GM12878 (cell line): ENCODE results near the gene SPATS2L. TPM values are rescaled to one million over a fixed set of nuclear protein-coding genes. Genes with fewer than 3 reads are reported as not detected.

Experiments
- ATAC-seq: fragments of 200-7000 bp; cut with Tn5 transposase; 3 replicates; pipeline ENCODE4 v1.9.1; 2020; ENCODE audit warnings: mild to moderate bottlenecking, moderate library complexity
- BruUV-seq: library from RNA; stranded (reverse); fragments of 400-500 nt; replicated peaks from 2 replicates; lab custom pipeline; 2021; lab: Mats Ljungman, UMichigan
- CTCF ChIA-PET: fragments of 300-600 bp; sonication (Branson Sonifier 250); formaldehyde crosslinking; extraction: SDS; loops from one replicate; lab custom pipeline; 2021; ENCODE audit warnings: inconsistent platforms; lab: Yijun Ruan, JAX
- POLR2A ChIA-PET: fragments of 350-600 bp; formaldehyde crosslinking; extraction: SDS; loops from one replicate; lab custom pipeline; 2021; ENCODE audit warnings: inconsistent platforms; lab: Charles Lee
- RAD21 ChIA-PET: fragments of 300-600 bp; sonication (Branson Sonifier 250); formaldehyde crosslinking; loops from one replicate; lab custom pipeline; 2023; ENCODE audit warnings: antibody characterized with exemption; ENCODE audit not compliant: unreplicated experiment; lab: Charles Lee
- SMC1A ChIA-PET: fragments of 300-600 bp; sonication (Branson Sonifier 250); formaldehyde crosslinking; loops from one replicate; lab custom pipeline; 2023; ENCODE audit not compliant: unreplicated experiment, uncharacterized antibody; lab: Charles Lee
- DNase-seq: peaks from one replicate; pipeline ENCODE4 v3.0.0-alpha.2; 2011; ENCODE audit warnings: low read depth, low spot score
- FAIRE-seq: peaks from 3 replicates; lab custom pipeline; 2011; peaks lifted over from hg19 to GRCh38; lab: Jason Lieb, UNC
- H2AFZ ChIP-seq: 2 replicates; pipeline ENCODE4 v1.6.0; 2011; ENCODE audit warnings: low read depth, low read length, control low read depth; ENCODE audit not compliant: control insufficient read depth
- H3K27ac ChIP-seq: 2 replicates; pipeline ENCODE4 v1.5.1; 2011; ENCODE audit warnings: control low read depth; ENCODE audit not compliant: control insufficient read depth, insufficient read depth
- H3K27me3 ChIP-seq, 2 experiments: replicated peaks in 1 of 2; 2 replicates each; pipeline versions ENCODE4 v1.6.0 to v1.6.1; 2011; ENCODE audit warnings: low read length in 1 of 2; ENCODE audit not compliant: control insufficient read depth in 2 of 2, insufficient read depth in 2 of 2
- H3K36me3 ChIP-seq, 2 experiments: 2 replicates each; pipeline ENCODE4 v1.5.1; 2011; ENCODE audit warnings: low read length in 1 of 2; ENCODE audit not compliant: control insufficient read depth in 2 of 2, insufficient read depth in 2 of 2
- H3K4me1 ChIP-seq: 2 replicates; pipeline ENCODE4 v1.6.1; 2011; ENCODE audit warnings: mild to moderate bottlenecking, low read length, moderate library complexity, mixed read lengths; ENCODE audit not compliant: control insufficient read depth, insufficient read depth
- H3K4me2 ChIP-seq: 2 replicates; pipeline ENCODE4 v1.6.0; 2011; ENCODE audit warnings: control low read depth; ENCODE audit not compliant: control insufficient read depth, insufficient read depth
- H3K4me3 ChIP-seq: fragments of 200-600 bp; sonication (generic); 2 replicates; pipeline ENCODE4 v1.5.1; 2016
- H3K79me2 ChIP-seq: 2 replicates; pipeline ENCODE4 v1.6.0; 2011; ENCODE audit warnings: low read length; ENCODE audit not compliant: control insufficient read depth, insufficient read depth
- H3K9ac ChIP-seq: 2 replicates; pipeline ENCODE4 v1.8.0; 2011; ENCODE audit warnings: low read length, control low read depth, mixed read lengths; ENCODE audit not compliant: control insufficient read depth, insufficient read depth
- H3K9me3 ChIP-seq: replicated peaks from 3 replicates; pipeline ENCODE4 v1.5.1; 2011; ENCODE audit warnings: mild to moderate bottlenecking, low read length; ENCODE audit not compliant: control insufficient read depth, insufficient read depth
- H4K20me1 ChIP-seq: 2 replicates; pipeline ENCODE4 v1.6.0; 2011; ENCODE audit not compliant: control insufficient read depth, insufficient read depth
- BMI1 ChIP-seq: fragments of 450-650 bp; IDR thresholded peaks from 2 replicates; pipeline ENCODE4 v1.6.1; 2016; ENCODE audit warnings: mild to moderate bottlenecking, moderate library complexity, borderline replicate concordance
- CBFB ChIP-seq: IDR thresholded peaks from 2 replicates; pipeline ENCODE4 v1.6.1; 2016; ENCODE audit warnings: antibody characterized with exemption, low read depth
- CEBPB ChIP-seq, 2 experiments: fragments of 150-350 bp in 1 of 2; IDR thresholded peaks; 2 replicates each; pipeline ENCODE4 v1.6.1; 2012 to 2014; ENCODE audit warnings: low read depth in 2 of 2, low read length in 2 of 2, borderline replicate concordance in 1 of 2, inconsistent platforms in 1 of 2
- CHD1 ChIP-seq: IDR thresholded peaks from 2 replicates; pipeline ENCODE4 v1.6.1; 2012; ENCODE audit warnings: low read depth, low read length, improper control_type of control experiment
- EED ChIP-seq: sonication (generic); IDR thresholded peaks from 2 replicates; pipeline ENCODE4 v1.6.1; 2016; ENCODE audit warnings: antibody characterized with exemption, low read depth
- GABPA ChIP-seq: IDR thresholded peaks from 2 replicates; pipeline ENCODE4 v1.6.1; 2014; ENCODE audit warnings: antibody characterized with exemption, low read depth, mild to moderate bottlenecking, inconsistent platforms
- GATAD2B ChIP-seq: fragments of 450-650 bp; conservative IDR thresholded peaks from 2 replicates; pipeline ENCODE4 v1.6.1; 2017; ENCODE audit warnings: low read depth, mild to moderate bottlenecking, moderate library complexity
- JUND ChIP-seq: IDR thresholded peaks from 2 replicates; pipeline ENCODE4 v1.6.1; 2012; ENCODE audit warnings: low read depth, mild to moderate bottlenecking, low read length, improper control_type of control experiment, moderate library complexity
- KLF5 ChIP-seq: fragments of 450-650 bp; IDR thresholded peaks from 2 replicates; pipeline ENCODE4 v1.6.1; 2014; ENCODE audit warnings: mild to moderate bottlenecking; ENCODE audit not compliant: partially characterized antibody
- MEF2B ChIP-seq: fragments of 450-650 bp; IDR thresholded peaks from 2 replicates; pipeline ENCODE4 v1.6.1; 2018; ENCODE audit warnings: mild to moderate bottlenecking, moderate library complexity; ENCODE audit not compliant: partially characterized antibody, poor library complexity, severe bottlenecking
- NBN ChIP-seq: fragments of 450-650 bp; IDR thresholded peaks from 2 replicates; pipeline ENCODE4 v1.6.1; 2016
- NFIC ChIP-seq: IDR thresholded peaks from 2 replicates; pipeline ENCODE4 v1.6.1; 2012; ENCODE audit warnings: low read depth, mild to moderate bottlenecking, inconsistent platforms, low read length, moderate library complexity
- SMAD5 ChIP-seq: IDR thresholded peaks from 2 replicates; pipeline ENCODE4 v1.6.1; 2016; ENCODE audit warnings: antibody characterized with exemption, low read depth
- WRNIP1 ChIP-seq: IDR thresholded peaks from 2 replicates; pipeline ENCODE4 v1.6.1; 2011; ENCODE audit warnings: low read depth, low read length, improper control_type of control experiment, borderline replicate concordance
- ZNF24 ChIP-seq: fragments of 450-650 bp; IDR thresholded peaks from 2 replicates; pipeline ENCODE4 v1.6.1; 2017; ENCODE audit warnings: antibody characterized with exemption, mild to moderate bottlenecking
- WGBS: methylation state at CpG from one replicate; pipeline ENCODE4 v1.1.6; 2016; ENCODE audit warnings: low lambda C conversion rate; ENCODE audit not compliant: insufficient replicate concordance, insufficient coverage; ENCODE audit errors: missing lambda C conversion rate; 5-methylcytosine and 5-hydroxymethylcytosine counted together
- in situ Hi-C: fragments of 300-500 bp; cut with MboI; formaldehyde crosslinking; loops from 9 replicates; pipeline ENCODE4 v1.14.3; 2018; ENCODE audit warnings: mixed read lengths
- intact Hi-C: fragments of 100-400 bp; cut with micrococcal nuclease; formaldehyde crosslinking; loops from one replicate; pipeline ENCODE4 v1.14.2; 2022; ENCODE audit not compliant: unreplicated experiment
- polyA plus RNA-seq, 11 experiments: library from polyadenylated mRNA; depleted of rRNA in 4 of 11; unstranded in 6 of 11; stranded (reverse) in 5 of 11; fragments of >200 nt; fragmentation: Nextera tagmentation in 4 of 11; fragmentation: Illumina TruSeq in 1 of 11; extraction: Ambion mirVana in 4 of 11; extraction: Trizol in 1 of 11; gene quantifications; 1 replicate in 1 of 11; 2 replicates in 10 of 11; pipeline versions ENCODE4 v1.2.1 to v1.2.3, GENCODE V29; 2011 to 2016; ENCODE audit warnings: inconsistent platforms in 2 of 11, missing spikeins in 2 of 11, low read depth in 1 of 11
- total RNA-seq, 4 experiments: library from RNA; depleted of rRNA in 3 of 4; stranded (reverse); fragments of >200 nt in 3 of 4; fragmentation: Illumina TruSeq in 1 of 4; extraction: Trizol in 1 of 4; gene quantifications; 2 replicates each; pipeline versions ENCODE4 v1.2.1 to v1.2.3, GENCODE V29; 2013 to 2021
- TF ChIP-seq, protein P1 (sequence below): fragments of 450-650 bp; formaldehyde crosslinking; IDR thresholded peaks from 2 replicates; pipeline ENCODE4 v1.4.0; 2022; ENCODE audit warnings: mild to moderate bottlenecking, moderate library complexity

The SPATS2L gene
- total and polyA plus RNA-seq, 10 of the 15 experiments (the other 5 are each of a cell fraction or from before 2014, with no cell fraction given): 5.2 to 30.0 (median 20.1) TPM

DNA sequence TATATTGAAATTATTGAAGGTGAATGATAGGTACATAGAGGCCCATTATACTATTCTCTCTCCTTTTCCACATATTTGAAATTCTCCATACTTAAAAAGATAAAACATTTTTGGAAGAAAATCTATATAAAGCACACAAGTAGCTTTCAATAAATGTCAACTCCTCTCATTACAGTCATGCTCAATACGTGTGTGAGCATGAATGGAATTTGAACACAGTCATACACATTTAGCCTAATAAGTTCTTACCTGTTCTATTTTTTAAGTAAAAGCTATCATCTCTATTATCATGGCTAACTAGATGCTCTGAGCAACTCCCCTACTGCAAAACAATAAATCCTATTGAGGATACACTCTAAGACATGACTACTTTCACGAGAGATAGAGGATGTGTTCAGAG, 41.9 kb upstream of the SPATS2L start:
- H3K27me3 ChIP-seq: 0 out of 4 replicates have a peak, but pooled peaks cover 0 to 2% of the 10 kb centered on the region in 2 experiments
- BruUV-seq: no TSS peak
- no peak for ATAC-seq
- CTCF ChIA-PET: interaction anchor here (2.2 kb wide), 1 partner anchor 217 kb away, joined by 6 read pairs; no protein-coding TSS in a partner anchor
- in situ Hi-C loops: no loop called here
- POLR2A ChIA-PET: no interaction called here
- TF ChIP-seq NBN (no peak), WRNIP1 (no peak), GATAD2B (no peak), KLF5 (no peak), ZNF24 (no peak)
- no peak overlapping the region for H3K4me3 ChIP-seq
- H3K27ac ChIP-seq: no peak overlapping the region
- no peak for FAIRE-seq
- no peak overlapping the region for H2AFZ ChIP-seq
- H3K9me3 ChIP-seq: no peaks in the 10 kb centered on the region
- SMC1A ChIA-PET: interaction anchor here (1.3 kb wide), 1 partner anchor 10 kb away, joined by 3 read pairs; no protein-coding TSS in a partner anchor
- no peaks in the 10 kb centered on the region for H4K20me1 ChIP-seq
- intact Hi-C loops: no loop called here
- H3K4me2 ChIP-seq: no peak overlapping the region
- no peaks in the 10 kb centered on the region for H3K79me2 ChIP-seq
- no peak for DNase-seq
- H3K4me1 ChIP-seq: no peaks in the 10 kb centered on the region
- 50% methylated on average over 2 of the region's 2 CpGs for WGBS
- no peak overlapping the region for H3K9ac ChIP-seq
- RAD21 ChIA-PET: no interaction called here
- no peaks in the 10 kb centered on the region for H3K36me3 ChIP-seq

DNA sequence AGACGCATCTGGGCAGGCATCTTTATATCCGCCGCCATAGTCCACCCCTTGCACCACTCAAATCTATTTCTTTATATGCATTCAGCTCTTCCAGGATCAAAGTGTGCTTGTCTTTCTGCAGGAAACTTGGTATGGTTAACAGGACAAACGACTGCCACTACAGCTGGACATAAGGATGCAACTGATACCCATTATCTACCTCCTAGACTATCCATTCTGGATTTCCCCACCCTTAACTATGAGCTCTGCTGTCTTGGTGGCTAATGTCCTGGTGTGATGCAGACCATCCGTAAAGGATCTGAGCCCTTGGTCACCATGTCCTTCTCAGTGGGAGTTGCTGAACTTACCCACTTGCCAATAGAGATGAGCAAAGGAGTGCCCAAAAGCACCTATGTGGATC, 40.1 kb upstream of the SPATS2L start:
- RAD21 ChIA-PET: no interaction called here
- FAIRE-seq: no peak
- in situ Hi-C loops: no loop called here
- TF ChIP-seq BMI1: no peak
- TF ChIP-seq EED: no peak
- no peak for TF ChIP-seq CHD1
- TF ChIP-seq JUND: no peak
- no peak for TF ChIP-seq CEBPB (IDR thresholded peaks at IDR 0.05; ENCODE audit: borderline replicate concordance in 1 of 2, low read depth in 2 of 2, low read length in 2 of 2)
- no peak for TF ChIP-seq SMAD5
- no peak for TF ChIP-seq GABPA
- TF ChIP-seq, protein P1, sequence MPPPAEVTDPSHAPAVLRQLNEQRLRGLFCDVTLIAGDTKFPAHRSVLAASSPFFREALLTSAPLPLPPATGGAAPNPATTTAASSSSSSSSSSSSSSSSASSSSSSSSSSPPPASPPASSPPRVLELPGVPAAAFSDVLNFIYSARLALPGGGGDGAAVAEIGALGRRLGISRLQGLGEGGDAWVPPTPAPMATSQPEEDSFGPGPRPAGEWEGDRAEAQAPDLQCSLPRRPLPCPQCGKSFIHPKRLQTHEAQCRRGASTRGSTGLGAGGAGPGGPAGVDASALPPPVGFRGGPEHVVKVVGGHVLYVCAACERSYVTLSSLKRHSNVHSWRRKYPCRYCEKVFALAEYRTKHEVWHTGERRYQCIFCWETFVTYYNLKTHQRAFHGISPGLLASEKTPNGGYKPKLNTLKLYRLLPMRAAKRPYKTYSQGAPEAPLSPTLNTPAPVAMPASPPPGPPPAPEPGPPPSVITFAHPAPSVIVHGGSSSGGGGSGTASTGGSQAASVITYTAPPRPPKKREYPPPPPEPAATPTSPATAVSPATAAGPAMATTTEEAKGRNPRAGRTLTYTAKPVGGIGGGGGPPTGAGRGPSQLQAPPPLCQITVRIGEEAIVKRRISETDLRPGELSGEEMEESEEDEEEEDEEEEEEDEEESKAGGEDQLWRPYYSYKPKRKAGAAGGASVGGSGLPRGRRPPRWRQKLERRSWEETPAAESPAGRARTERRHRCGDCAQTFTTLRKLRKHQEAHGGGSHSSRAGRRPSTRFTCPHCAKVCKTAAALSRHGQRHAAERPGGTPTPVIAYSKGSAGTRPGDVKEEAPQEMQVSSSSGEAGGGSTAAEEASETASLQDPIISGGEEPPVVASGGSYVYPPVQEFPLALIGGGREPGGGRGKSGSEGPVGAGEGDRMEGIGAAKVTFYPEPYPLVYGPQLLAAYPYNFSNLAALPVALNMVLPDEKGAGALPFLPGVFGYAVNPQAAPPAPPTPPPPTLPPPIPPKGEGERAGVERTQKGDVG (CRISPR knock-in tag): no peak
- TF ChIP-seq CBFB: no peak
- no peak for TF ChIP-seq NFIC
- no peak for TF ChIP-seq MEF2B

More for the DNA sequence above, 40.1 kb upstream of the SPATS2L start:
- ATAC-seq (no peak), DNase-seq (no peak)
- ChIA-PET SMC1A (no interaction called here), CTCF (interaction anchor here (0.7 to 2.2 kb wide), 2 partner anchors 215 to 421 kb away, joined by 3 to 6 read pairs; no protein-coding TSS in a partner anchor), POLR2A (no interaction called here)
- H3K36me3 ChIP-seq: no peaks in the 10 kb centered on the region
- H3K9me3 ChIP-seq: no peaks in the 10 kb centered on the region
- no peak overlapping the region for H2AFZ ChIP-seq
- H3K4me3 ChIP-seq: no peak overlapping the region
- H3K9ac ChIP-seq: no peak overlapping the region
- no peak overlapping the region for H3K27ac ChIP-seq
- H3K27me3 ChIP-seq: 0 out of 4 replicates have a peak, but pooled peaks cover 0 to 1% of the 10 kb centered on the region in 2 experiments
- H3K4me2 ChIP-seq: no peak overlapping the region
- no TSS peak for BruUV-seq
- no peaks in the 10 kb centered on the region for H3K79me2 ChIP-seq
- no peaks in the 10 kb centered on the region for H4K20me1 ChIP-seq
- H3K4me1 ChIP-seq: no peaks in the 10 kb centered on the region
- intact Hi-C loops: no loop called here
- WGBS: 69% methylated on average over 5 of the region's 5 CpGs
